MCF 10A (cell line): ENCODE results near the gene COL23A1. TPM values are rescaled to one million over a fixed set of nuclear protein-coding genes. Genes with fewer than 3 reads are reported as not detected.
"Not testable (repeated sequence)": the region's sequence is repeated elsewhere in the genome, so short reads cannot be mapped to it uniquely, and the experiment has no call there.

Source experiments
- BruUV-seq: library from RNA; stranded (reverse); fragments of 400-500 nt; replicated peaks from 2 replicates; lab custom pipeline; 2021; lab: Mats Ljungman, UMichigan
- CTCF ChIA-PET: fragments of 300-600 bp; sonication (Branson Sonifier 250); formaldehyde crosslinking; extraction: SDS; loops from one replicate; lab custom pipeline; 2021; ENCODE audit warnings: antibody characterized with exemption, inconsistent platforms; lab: Yijun Ruan, JAX
- POLR2A ChIA-PET: fragments of 300-600, 350-650 bp; sonication (Branson Sonifier 250); formaldehyde crosslinking; extraction: SDS; loops from one replicate; lab custom pipeline; 2020; ENCODE audit warnings: antibody characterized with exemption, inconsistent platforms; lab: Yijun Ruan, JAX
- DNase-seq: peaks from one replicate; pipeline ENCODE4 v3.0.0-alpha.2; 2018; ENCODE audit not compliant: unreplicated experiment
- H3K27ac Mint-ChIP-seq: one replicate; pipeline ENCODE4 v1.8.0; 2022; ENCODE audit warnings: mild to moderate bottlenecking, low read depth, mixed read lengths; ENCODE audit not compliant: unreplicated experiment
- H3K27me3 Mint-ChIP-seq: one replicate; pipeline ENCODE4 v1.8.0; 2022; ENCODE audit warnings: mixed read lengths; ENCODE audit not compliant: insufficient read depth, unreplicated experiment
- H3K36me3 Mint-ChIP-seq: one replicate; pipeline ENCODE4 v1.8.0; 2022; ENCODE audit warnings: mild to moderate bottlenecking, moderate library complexity, mixed read lengths; ENCODE audit not compliant: insufficient read depth, unreplicated experiment
- H3K4me1 Mint-ChIP-seq: one replicate; pipeline ENCODE4 v1.8.0; 2022; ENCODE audit warnings: mixed read lengths; ENCODE audit not compliant: insufficient read depth, unreplicated experiment
- H3K4me3 Mint-ChIP-seq: one replicate; pipeline ENCODE4 v1.8.0; 2022; ENCODE audit warnings: mild to moderate bottlenecking, moderate library complexity, mixed read lengths; ENCODE audit not compliant: unreplicated experiment
- H3K9me3 Mint-ChIP-seq: one replicate; pipeline ENCODE4 v1.8.0; 2022; ENCODE audit warnings: mixed read lengths; ENCODE audit not compliant: unreplicated experiment
- intact Hi-C: fragments of 100-400 bp; cut with micrococcal nuclease; formaldehyde crosslinking; loops from 2 replicates; pipeline ENCODE4 v1.14.1; 2022
- total RNA-seq: library from RNA; stranded (reverse); gene quantifications from 2 replicates; pipeline ENCODE4 v1.2.3, GENCODE V29; 2022
- TF ChIP-seq, protein P1 (sequence below): fragments of 200-600 bp; IDR thresholded peaks from one replicate; pipeline ENCODE4 v1.8.0; 2022; ENCODE audit warnings: antibody characterized with exemption, mild to moderate bottlenecking; ENCODE audit not compliant: unreplicated experiment

Gene COL23A1
- total RNA-seq, 1 experiment from 2014 or later: not detected

DNA sequence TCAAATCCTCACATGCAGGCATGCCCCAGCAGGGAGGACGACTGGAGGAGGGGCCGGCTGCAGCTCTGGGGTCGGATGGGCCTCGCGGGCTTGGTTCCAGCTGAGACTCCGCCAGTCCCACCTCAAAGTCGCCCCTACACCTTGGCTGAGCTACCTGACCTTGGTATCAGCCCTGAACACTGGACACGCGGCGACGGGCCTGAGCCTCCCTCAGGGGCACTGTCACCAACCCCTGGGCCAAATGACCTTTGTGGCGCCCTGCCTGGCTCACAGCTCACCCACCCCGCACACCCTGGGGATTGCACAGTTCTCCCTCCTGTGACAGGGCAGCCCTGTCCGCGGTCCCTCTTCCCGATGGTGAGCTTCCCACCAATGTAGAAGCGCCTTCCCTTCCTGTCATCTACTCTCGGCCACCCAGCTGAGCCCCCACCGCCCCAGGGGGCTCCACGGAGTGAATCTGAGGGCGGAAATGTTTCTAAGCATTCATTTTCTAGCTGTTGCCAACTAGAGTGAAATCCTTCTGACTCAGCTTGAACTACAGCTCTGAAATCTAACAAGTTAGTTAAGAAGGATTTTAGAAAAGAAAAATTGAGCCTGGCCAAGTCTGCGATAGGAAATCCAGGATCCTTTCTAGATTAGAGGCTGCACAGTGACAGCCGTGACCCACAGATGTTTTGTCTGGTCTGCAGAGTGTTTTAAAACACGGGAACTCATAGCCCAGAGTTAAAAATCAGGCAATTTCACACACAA is 218.7 kb downstream of the COL23A1 start:
- TF ChIP-seq, protein P1, sequence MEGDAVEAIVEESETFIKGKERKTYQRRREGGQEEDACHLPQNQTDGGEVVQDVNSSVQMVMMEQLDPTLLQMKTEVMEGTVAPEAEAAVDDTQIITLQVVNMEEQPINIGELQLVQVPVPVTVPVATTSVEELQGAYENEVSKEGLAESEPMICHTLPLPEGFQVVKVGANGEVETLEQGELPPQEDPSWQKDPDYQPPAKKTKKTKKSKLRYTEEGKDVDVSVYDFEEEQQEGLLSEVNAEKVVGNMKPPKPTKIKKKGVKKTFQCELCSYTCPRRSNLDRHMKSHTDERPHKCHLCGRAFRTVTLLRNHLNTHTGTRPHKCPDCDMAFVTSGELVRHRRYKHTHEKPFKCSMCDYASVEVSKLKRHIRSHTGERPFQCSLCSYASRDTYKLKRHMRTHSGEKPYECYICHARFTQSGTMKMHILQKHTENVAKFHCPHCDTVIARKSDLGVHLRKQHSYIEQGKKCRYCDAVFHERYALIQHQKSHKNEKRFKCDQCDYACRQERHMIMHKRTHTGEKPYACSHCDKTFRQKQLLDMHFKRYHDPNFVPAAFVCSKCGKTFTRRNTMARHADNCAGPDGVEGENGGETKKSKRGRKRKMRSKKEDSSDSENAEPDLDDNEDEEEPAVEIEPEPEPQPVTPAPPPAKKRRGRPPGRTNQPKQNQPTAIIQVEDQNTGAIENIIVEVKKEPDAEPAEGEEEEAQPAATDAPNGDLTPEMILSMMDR: no peak
- Mint-ChIP-seq H3K36me3 (no peaks in the 10 kb centered on the region), H3K4me3 (no peak overlapping the region), H3K9me3 (no peaks in the 10 kb centered on the region), H3K27ac (no peak overlapping the region), H3K4me1 (peaks cover 7% of the 10 kb centered on the region), H3K27me3 (peaks cover 49% of the 10 kb centered on the region)
- no TSS peak for BruUV-seq
- CTCF ChIA-PET: interaction anchor here (0.7 kb wide), 1 partner anchor 35 kb away, joined by 3 read pairs; no protein-coding TSS in a partner anchor
- intact Hi-C loops: no loop called here
- no peak for DNase-seq
- POLR2A ChIA-PET: interaction anchor here (0.8 to 1.4 kb wide), 2 partner anchors 16 to 82 kb away, joined by 3 read pairs; no protein-coding TSS in a partner anchor

- no peak for DNase-seq
Observed at GRCh38 chr5:178370102-178370501, 220.1 kb downstream of the COL23A1 start.

DNA sequence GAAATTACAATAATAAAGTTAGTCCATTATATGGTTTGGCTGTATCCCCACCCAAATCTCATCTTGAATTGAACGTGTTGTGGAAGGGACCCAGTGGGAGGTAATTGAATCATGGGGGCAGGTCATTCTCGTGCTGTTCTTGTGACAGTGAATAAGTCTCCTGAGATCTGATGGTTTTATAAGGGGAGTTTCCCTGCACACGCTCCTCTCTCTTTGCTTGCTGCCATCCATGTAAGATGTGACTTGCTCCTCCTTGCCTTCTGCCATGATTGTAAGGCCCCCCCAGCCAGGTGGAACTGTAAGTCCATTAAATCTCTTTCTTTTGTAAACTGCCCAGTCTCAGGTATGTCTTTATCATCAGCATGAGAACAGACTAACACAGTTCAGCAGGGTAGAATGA is 220.7 kb downstream of the COL23A1 start:
- not testable (repeated sequence) for BruUV-seq, H3K4me1 Mint-ChIP-seq, H3K9me3 Mint-ChIP-seq

More at GRCh38 chr5:178370102-178370501, 220.1 kb downstream of the COL23A1 start:
- Mint-ChIP-seq H3K9me3 (no peaks in the 10 kb centered on the region), H3K36me3 (no peaks in the 10 kb centered on the region), H3K4me3 (no peak overlapping the region), H3K27ac (no peak overlapping the region), H3K27me3 (peaks cover 44% of the 10 kb centered on the region), H3K4me1 (peaks cover 7% of the 10 kb centered on the region)
- ChIA-PET CTCF (interaction anchor here (0.6 kb wide), 1 partner anchor 86 kb away, joined by 3 read pairs; no protein-coding TSS in a partner anchor), POLR2A (no interaction called here)
- BruUV-seq: no TSS peak
- intact Hi-C loops: no loop called here
- TF ChIP-seq, protein P1: no peak

DNA sequence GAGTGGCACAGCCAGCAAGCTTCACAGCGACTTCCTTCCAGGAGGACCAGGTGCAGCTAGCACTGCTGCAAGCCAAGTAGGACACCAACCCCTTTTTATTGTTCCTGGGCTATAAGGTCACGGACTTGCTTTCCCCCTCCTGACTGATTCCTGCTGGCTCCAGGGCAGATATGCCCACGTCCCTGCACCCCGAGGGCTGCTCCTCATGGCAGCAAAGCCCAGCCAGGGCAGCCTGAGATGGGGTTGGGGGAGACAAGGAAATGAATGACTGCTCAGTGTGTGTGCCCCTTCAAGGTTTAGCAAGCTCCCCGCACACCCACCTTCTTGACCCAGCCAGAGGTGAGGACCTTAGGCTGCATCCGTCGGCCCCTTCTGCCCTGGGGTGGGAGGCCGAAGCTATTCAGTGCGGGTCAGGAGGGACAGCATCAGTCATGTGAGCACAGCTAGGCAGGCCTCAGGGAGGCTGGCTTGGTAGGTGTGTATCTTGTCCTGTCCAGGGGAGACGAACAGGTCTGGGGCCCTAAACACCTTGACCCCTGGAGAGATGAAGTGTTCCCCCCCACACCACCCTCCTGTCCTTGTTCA is 221.4 kb downstream of the COL23A1 start:
- intact Hi-C loops: no loop called here
- peaks cover 7% of the 10 kb centered on the region for H3K4me1 Mint-ChIP-seq
- TF ChIP-seq, protein P1: no peak
- no peak for DNase-seq
- no peak overlapping the region for H3K27ac Mint-ChIP-seq
- H3K36me3 Mint-ChIP-seq: no peaks in the 10 kb centered on the region
- H3K4me3 Mint-ChIP-seq: no peak overlapping the region
- BruUV-seq: no TSS peak
- H3K27me3 Mint-ChIP-seq: peaks cover 35% of the 10 kb centered on the region
- ChIA-PET CTCF (interaction anchor here (0.6 to 0.7 kb wide), 2 partner anchors 164 to 366 kb away, joined by 3 read pairs; no protein-coding TSS in a partner anchor), POLR2A (no interaction called here)
- H3K9me3 Mint-ChIP-seq: no peaks in the 10 kb centered on the region

More for the DNA sequence above, 220.7 kb downstream of the COL23A1 start:
- H3K27me3 Mint-ChIP-seq: peaks cover 42% of the 10 kb centered on the region
- DNase-seq, H3K4me3 Mint-ChIP-seq, CTCF ChIA-PET, H3K27ac Mint-ChIP-seq, POLR2A ChIA-PET, H3K36me3 Mint-ChIP-seq, intact Hi-C loops: not testable (repeated sequence)
